ENCODE measurements around the gene ADGRG1.

GRCh38 chr16:57661510-57661909 is 33.1 kb downstream of the ADGRG1 start:
- no peak for TF ChIP-seq CTCF (IDR thresholded peaks at IDR 0.05)
- TF ChIP-seq POLR2A (IDR thresholded peaks at IDR 0.05) = no peak
